Right atrium auricular region (tissue), 2 donors: ENCODE measurements around the gene ZNF227. TPM values are rescaled to one million over a fixed set of nuclear protein-coding genes. Genes with fewer than 3 reads are reported as not detected.
"Not testable (repeated sequence)": the region's sequence is repeated elsewhere in the genome, so short reads cannot be mapped to it uniquely, and the experiment has no call there.

ENCODE experiments used
- DNase-seq: peaks from one replicate; pipeline ENCODE4 v3.0.0-alpha.2; 2019; ENCODE audit warnings: low spot score
- H3K27ac ChIP-seq, 2 donors: fragments of 200-600 bp; sonication (generic); 1 replicate in 1 of 2; 2 replicates in 1 of 2; pipeline ENCODE4 v1.5.1; 2016 to 2019
- H3K27me3 ChIP-seq, 2 donors: fragments of 200-600 bp; sonication (generic); one replicate each; pipeline versions ENCODE4 v1.5.1 to v1.6.0; 2017 to 2019
- H3K36me3 ChIP-seq: fragments of 200-600 bp; sonication (generic); one replicate; pipeline ENCODE4 v1.5.1; 2016
- H3K4me1 ChIP-seq, 2 donors: fragments of 200-600 bp; sonication (generic); one replicate each; pipeline versions ENCODE4 v1.5.1 to v1.6.0; 2017 to 2019
- H3K4me3 ChIP-seq, 2 donors: fragments of 200-600 bp; sonication (generic); 1 replicate in 1 of 2; 2 replicates in 1 of 2; pipeline ENCODE4 v1.5.1; 2017 to 2019; ENCODE audit warnings: mild to moderate bottlenecking in 1 of 2, moderate library complexity in 1 of 2
- H3K9me3 ChIP-seq, 2 donors: fragments of 200-600 bp; sonication (generic); one replicate each; pipeline ENCODE4 v1.5.1; 2019
- CTCF ChIP-seq, 2 donors: fragments of 200-600 bp; sonication (generic); IDR thresholded peaks; one replicate each; pipeline ENCODE4 v1.5.1; 2019; ENCODE audit warnings: antibody characterized with exemption in 2 of 2
- total RNA-seq, 2 donors: library from RNA; depleted of rRNA; stranded (reverse); fragments of >200 nt; gene quantifications; one replicate each; pipeline ENCODE4 v1.1.0, GENCODE V29; 2016

ZNF227 gene
- total RNA-seq, 2 donors from 2014 or later = 6.6 to 6.9 TPM

GRCh38 chr19:44202974-44203373 is 9.4 kb upstream of the ZNF227 start:
- H3K27ac ChIP-seq = no peak overlapping the region
- TF ChIP-seq CTCF (IDR thresholded peaks at IDR 0.05) = no peak
- H3K27me3 ChIP-seq = no peaks in the 10 kb centered on the region

DNA sequence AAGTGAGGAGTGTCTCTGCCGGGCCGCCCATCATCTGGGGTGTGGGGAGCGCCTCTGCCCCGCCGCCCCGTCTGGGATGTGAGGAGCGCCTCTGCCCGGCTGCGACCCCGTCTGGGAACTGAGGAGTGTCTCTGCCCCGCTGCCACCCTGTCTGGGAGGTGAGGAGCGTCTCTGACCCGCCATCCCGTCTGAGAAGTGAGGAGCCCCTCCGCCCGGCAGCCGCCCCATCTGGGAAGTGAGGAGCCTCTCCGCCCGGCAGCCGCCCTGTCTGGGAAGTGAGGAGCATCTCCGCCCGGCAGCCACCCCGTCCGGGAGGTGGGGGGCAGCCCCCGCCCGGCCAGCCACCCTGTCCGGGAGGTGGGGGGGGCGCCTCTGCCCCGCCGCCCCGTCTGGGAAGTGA is 8.5 kb upstream of the ZNF227 start:
- not testable (repeated sequence) for H3K9me3 ChIP-seq, H3K27me3 ChIP-seq, H3K4me1 ChIP-seq, DNase-seq, H3K27ac ChIP-seq, H3K36me3 ChIP-seq, H3K4me3 ChIP-seq

More at GRCh38 chr19:44202974-44203373, 9.4 kb upstream of the ZNF227 start:
- no peak for DNase-seq
- no peak overlapping the region for H3K4me3 ChIP-seq
- H3K4me1 ChIP-seq = peaks cover 0 to under 1% of the 10 kb centered on the region in 2 donors
- H3K36me3 ChIP-seq = no peaks in the 10 kb centered on the region
- H3K9me3 ChIP-seq = no peaks in the 10 kb centered on the region

DNA sequence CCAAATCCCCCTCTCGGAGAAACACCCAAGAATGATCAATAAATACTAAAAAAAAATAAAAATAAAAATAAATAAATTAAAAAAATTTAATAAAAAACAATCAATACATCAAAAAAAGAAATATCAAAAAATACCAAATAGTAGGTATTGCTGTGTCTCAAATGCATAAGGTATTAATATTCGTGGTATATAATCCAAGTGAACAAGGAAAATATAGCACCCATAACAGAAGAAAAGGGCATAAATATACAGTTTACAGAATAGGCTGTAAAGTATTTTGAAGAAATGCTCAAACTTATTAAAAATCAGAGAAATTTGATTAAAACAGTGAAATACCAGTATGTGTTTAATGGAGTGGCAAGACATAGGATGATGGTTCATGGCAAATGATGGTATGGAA is 7.6 kb upstream of the ZNF227 start:
- Histone ChIP-seq H3K27ac (no peak overlapping the region), H3K27me3 (no peaks in the 10 kb centered on the region), H3K36me3 (no peaks in the 10 kb centered on the region), H3K4me1 (peaks cover 0 to 6% of the 10 kb centered on the region in 2 donors), H3K4me3 (no peak overlapping the region), H3K9me3 (no peaks in the 10 kb centered on the region)
- TF ChIP-seq CTCF (IDR thresholded peaks at IDR 0.05) = no peak
- no peak for DNase-seq

GRCh38 chr19:44207126-44207803 is 5.1 kb upstream of the ZNF227 start:
- H3K27ac ChIP-seq = peak overlapping the region; percentile 90 to 92
- no peak for TF ChIP-seq CTCF (IDR thresholded peaks at IDR 0.05)

DNA sequence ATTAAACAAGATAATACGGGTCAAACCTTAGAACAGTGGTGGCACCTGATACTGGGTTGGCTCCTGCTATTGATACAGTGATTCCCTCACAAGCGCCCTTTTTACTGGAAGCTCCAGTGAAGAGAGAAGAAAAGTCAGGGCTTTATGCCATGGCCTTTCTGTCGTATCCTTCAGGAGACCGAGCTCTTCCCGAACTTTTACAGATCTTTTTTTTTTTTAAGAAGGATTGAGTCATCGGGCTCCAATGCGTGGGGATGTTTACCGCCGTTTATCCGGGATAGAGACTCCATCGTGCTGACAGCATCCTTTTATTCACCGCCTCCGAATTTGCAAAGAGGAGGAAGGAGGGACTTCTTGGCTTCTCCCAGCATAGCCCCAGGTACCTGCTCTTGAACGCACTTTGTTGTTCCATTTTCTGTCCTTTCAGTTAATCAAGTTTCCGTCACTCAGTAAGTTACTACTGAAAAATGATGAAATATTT is 574 bp downstream of the ZNF227 start:
- TF ChIP-seq CTCF (IDR thresholded peaks at IDR 0.05) = peak in 1 of 2 donors; percentile 4
- H3K9me3 ChIP-seq = no peaks in the 10 kb centered on the region
- H3K36me3 ChIP-seq = peaks cover 9% of the 10 kb centered on the region
- H3K27me3 ChIP-seq = no peaks in the 10 kb centered on the region
- H3K4me1 ChIP-seq = peaks cover 0 to 16% of the 10 kb centered on the region in 2 donors
- no peak for DNase-seq
- peak overlapping the region; percentile 69 to 98 for H3K4me3 ChIP-seq
- peak overlapping the region; percentile 82 to 90 for H3K27ac ChIP-seq

More at GRCh38 chr19:44207126-44207803, 5.1 kb upstream of the ZNF227 start:
- Histone ChIP-seq H3K4me1 (peaks cover 0 to 6% of the 10 kb centered on the region in 2 donors), H3K36me3 (no peaks in the 10 kb centered on the region), H3K4me3 (peak overlapping the region; percentile 70 to 78), H3K27me3 (no peaks in the 10 kb centered on the region), H3K9me3 (no peaks in the 10 kb centered on the region)
- peak; percentile 85 for DNase-seq

GRCh38 chr19:44219926-44220325 is 7.6 kb downstream of the ZNF227 start:
- peaks cover 21% of the 10 kb centered on the region for H3K36me3 ChIP-seq
- H3K27ac ChIP-seq, DNase-seq, H3K27me3 ChIP-seq, H3K4me3 ChIP-seq, H3K4me1 ChIP-seq, H3K9me3 ChIP-seq: not testable (repeated sequence)

- not testable (repeated sequence) for DNase-seq, H3K4me3 ChIP-seq, H3K9me3 ChIP-seq, H3K27me3 ChIP-seq, H3K27ac ChIP-seq, H3K4me1 ChIP-seq
- H3K36me3 ChIP-seq = peaks cover 21% of the 10 kb centered on the region
These were observed 8.4 kb downstream of the ZNF227 start for GRCh38 chr19:44220761-44221160.

DNA sequence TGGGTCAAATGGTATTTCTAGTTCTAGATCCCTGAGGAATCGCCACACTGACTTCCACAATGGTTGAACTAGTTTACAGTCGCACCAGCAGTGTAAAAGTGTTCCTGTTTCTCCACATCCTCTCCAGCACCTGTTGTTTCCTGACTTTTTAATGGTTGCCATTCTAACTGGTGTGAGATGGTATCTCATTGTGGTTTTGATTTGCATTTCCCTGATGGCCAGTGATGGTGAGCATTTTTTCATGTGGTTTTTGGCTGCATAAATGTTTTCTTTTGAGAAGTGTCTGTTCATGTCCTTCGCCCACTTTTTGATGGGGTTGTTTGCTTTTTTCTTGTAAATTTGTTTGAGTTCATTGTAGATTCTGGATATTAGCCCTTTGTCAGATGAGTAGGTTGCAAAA is 9.0 kb downstream of the ZNF227 start:
- not testable (repeated sequence) for H3K4me1 ChIP-seq, H3K27me3 ChIP-seq, H3K27ac ChIP-seq, H3K4me3 ChIP-seq, DNase-seq, H3K9me3 ChIP-seq
- peaks cover 21% of the 10 kb centered on the region for H3K36me3 ChIP-seq
